Smooth muscle cell (in vitro differentiated cells): ENCODE data around the gene HPS4. TPM values are rescaled to one million over a fixed set of nuclear protein-coding genes. Genes with fewer than 3 reads are reported as not detected.

Experiments used
- DNase-seq: peaks from one replicate; lab custom pipeline; 2025; ENCODE audit not compliant: unreplicated experiment; lab: John Stamatoyannopoulos, UW
- H2AFZ ChIP-seq: fragments of 200-600 bp; sonication (generic); 2 replicates; pipeline ENCODE4 v1.6.0; 2016; ENCODE audit warnings: antibody characterized with exemption, low read depth, mild to moderate bottlenecking
- H3F3A ChIP-seq: fragments of 200-600 bp; sonication (generic); 2 replicates; pipeline ENCODE4 v1.6.0; 2017; ENCODE audit warnings: antibody characterized with exemption, low read depth
- H3K27ac ChIP-seq: fragments of 200-600 bp; sonication (generic); 2 replicates; pipeline ENCODE4 v1.5.1; 2016; ENCODE audit warnings: low read depth, mild to moderate bottlenecking
- H3K27me3 ChIP-seq: fragments of 200-600 bp; sonication (generic); 2 replicates; pipeline ENCODE4 v1.6.1; 2016; ENCODE audit warnings: low read depth, mild to moderate bottlenecking
- H3K36me3 ChIP-seq: fragments of 200-600 bp; sonication (generic); 2 replicates; pipeline ENCODE4 v1.5.1; 2016; ENCODE audit warnings: low read depth
- H3K4me1 ChIP-seq: fragments of 200-600 bp; sonication (generic); 2 replicates; pipeline ENCODE4 v1.5.1; 2016; ENCODE audit warnings: low read depth
- H3K4me2 ChIP-seq: fragments of 200-600 bp; sonication (generic); 2 replicates; pipeline ENCODE4 v1.6.0; 2016; ENCODE audit warnings: mild to moderate bottlenecking
- H3K4me3 ChIP-seq: fragments of 200-600 bp; sonication (generic); 2 replicates; pipeline ENCODE4 v1.5.1; 2016; ENCODE audit warnings: mild to moderate bottlenecking
- H3K79me2 ChIP-seq: fragments of 200-600 bp; sonication (generic); 2 replicates; pipeline ENCODE4 v1.6.0; 2016; ENCODE audit warnings: low read depth, mild to moderate bottlenecking
- H3K9ac ChIP-seq: fragments of 200-600 bp; sonication (generic); 2 replicates; pipeline ENCODE4 v1.6.0; 2016; ENCODE audit warnings: low read depth
- H3K9me3 ChIP-seq: fragments of 200-600 bp; sonication (generic); replicated peaks from 2 replicates; pipeline ENCODE4 v1.5.1; 2016; ENCODE audit warnings: low read depth
- H4K20me1 ChIP-seq: fragments of 200-600 bp; sonication (generic); 2 replicates; pipeline ENCODE4 v1.6.0; 2016; ENCODE audit warnings: low read depth
- WGBS: methylation state at CpG from one replicate; pipeline ENCODE4 v1.1.7; 2016; ENCODE audit warnings: low lambda C conversion rate; 5-methylcytosine and 5-hydroxymethylcytosine counted together
- polyA plus RNA-seq: library from polyadenylated mRNA; unstranded; fragments of >200 nt; fragmentation: Nextera tagmentation; extraction: Ambion mirVana; gene quantifications from 2 replicates; pipeline ENCODE4 v1.2.1, GENCODE V29; 2016
- total RNA-seq: library from RNA; depleted of rRNA; stranded (reverse); fragments of >200 nt; gene quantifications from 2 replicates; pipeline ENCODE4 v1.2.3, GENCODE V29; 2014
- TF ChIP-seq, protein P1 (sequence below): fragments of 200-600 bp; sonication (generic); IDR thresholded peaks from 2 replicates; pipeline ENCODE4 v1.5.1; 2017; ENCODE audit warnings: borderline replicate concordance, mild to moderate bottlenecking, antibody characterized with exemption; ENCODE audit not compliant: insufficient read depth, poor library complexity, severe bottlenecking

Gene HPS4
- total and polyA plus RNA-seq, 2 experiments from 2014 or later = 18.2 to 46.3 TPM

DNA sequence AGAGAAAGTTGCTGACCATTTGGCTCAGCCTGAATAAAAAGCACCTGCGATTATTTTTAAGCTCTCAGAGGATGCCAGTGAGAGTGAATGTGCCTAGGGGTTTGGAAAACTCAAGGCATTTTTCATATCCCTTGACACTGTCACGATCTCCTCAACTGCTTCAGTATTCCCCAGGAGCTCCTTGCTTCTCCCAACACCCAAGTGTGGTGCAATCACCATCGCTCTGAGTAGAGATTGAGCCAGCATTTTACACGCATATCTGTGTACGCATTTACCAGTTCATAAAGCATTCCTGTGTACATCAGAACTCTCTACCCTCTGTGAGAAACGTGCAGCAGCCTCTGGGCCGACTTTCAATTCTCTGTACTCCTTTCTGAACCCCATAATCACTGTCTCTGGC lies 1.4 kb upstream of the HPS4 start:
- peak overlapping the region; percentile 96 for H3K4me2 ChIP-seq
- H3K27me3 ChIP-seq = no peaks in the 10 kb centered on the region
- H3K79me2 ChIP-seq = peaks cover 18% of the 10 kb centered on the region
- H3K9me3 ChIP-seq = no peaks in the 10 kb centered on the region
- DNase-seq = no peak
- peaks cover 11% of the 10 kb centered on the region for H3F3A ChIP-seq
- no peak overlapping the region for H2AFZ ChIP-seq
- peak overlapping the region; percentile 99 for H3K9ac ChIP-seq
- H3K27ac ChIP-seq = peak overlapping the region; percentile 98
- WGBS = 89% methylated on average over 7 of the region's 7 CpGs
- peak overlapping the region; percentile 84 for H3K4me3 ChIP-seq
- H3K4me1 ChIP-seq = peaks cover 25% of the 10 kb centered on the region
- H4K20me1 ChIP-seq = no peaks in the 10 kb centered on the region
- peaks cover 9% of the 10 kb centered on the region for H3K36me3 ChIP-seq
- TF ChIP-seq, protein P1, sequence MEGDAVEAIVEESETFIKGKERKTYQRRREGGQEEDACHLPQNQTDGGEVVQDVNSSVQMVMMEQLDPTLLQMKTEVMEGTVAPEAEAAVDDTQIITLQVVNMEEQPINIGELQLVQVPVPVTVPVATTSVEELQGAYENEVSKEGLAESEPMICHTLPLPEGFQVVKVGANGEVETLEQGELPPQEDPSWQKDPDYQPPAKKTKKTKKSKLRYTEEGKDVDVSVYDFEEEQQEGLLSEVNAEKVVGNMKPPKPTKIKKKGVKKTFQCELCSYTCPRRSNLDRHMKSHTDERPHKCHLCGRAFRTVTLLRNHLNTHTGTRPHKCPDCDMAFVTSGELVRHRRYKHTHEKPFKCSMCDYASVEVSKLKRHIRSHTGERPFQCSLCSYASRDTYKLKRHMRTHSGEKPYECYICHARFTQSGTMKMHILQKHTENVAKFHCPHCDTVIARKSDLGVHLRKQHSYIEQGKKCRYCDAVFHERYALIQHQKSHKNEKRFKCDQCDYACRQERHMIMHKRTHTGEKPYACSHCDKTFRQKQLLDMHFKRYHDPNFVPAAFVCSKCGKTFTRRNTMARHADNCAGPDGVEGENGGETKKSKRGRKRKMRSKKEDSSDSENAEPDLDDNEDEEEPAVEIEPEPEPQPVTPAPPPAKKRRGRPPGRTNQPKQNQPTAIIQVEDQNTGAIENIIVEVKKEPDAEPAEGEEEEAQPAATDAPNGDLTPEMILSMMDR = no peak

- peak overlapping the region; percentile 85 for H2AFZ ChIP-seq
- no peak for DNase-seq
- TF ChIP-seq, protein P1 = no peak
- 20% methylated on average over 6 of the region's 6 CpGs for WGBS
- no peaks in the 10 kb centered on the region for H4K20me1 ChIP-seq
- H3K4me2 ChIP-seq = peak overlapping the region; percentile 96
- peaks cover 6% of the 10 kb centered on the region for H3K36me3 ChIP-seq
- H3K9ac ChIP-seq = peak overlapping the region; percentile 99
- H3K79me2 ChIP-seq = peaks cover 21% of the 10 kb centered on the region
- H3K4me1 ChIP-seq = peaks cover 25% of the 10 kb centered on the region
- no peaks in the 10 kb centered on the region for H3K27me3 ChIP-seq
- peak overlapping the region; percentile 98 for H3K27ac ChIP-seq
- peaks cover 11% of the 10 kb centered on the region for H3F3A ChIP-seq
- no peaks in the 10 kb centered on the region for H3K9me3 ChIP-seq
- H3K4me3 ChIP-seq = peak overlapping the region; percentile 84
These were observed 750 bp upstream of the HPS4 start for GRCh38 chr22:26484360-26484706.

GRCh38 chr22:26483043-26483438 lies 542 bp downstream of the HPS4 start:
- TF ChIP-seq, protein P1 = no peak
- Histone ChIP-seq H3K4me1 (peaks cover 25% of the 10 kb centered on the region), H3K4me3 (peak overlapping the region; percentile 84), H3K9ac (peak overlapping the region; percentile 99), H4K20me1 (no peaks in the 10 kb centered on the region), H3K4me2 (peak overlapping the region; percentile 96), H3F3A (peaks cover 12% of the 10 kb centered on the region), H3K9me3 (no peaks in the 10 kb centered on the region), H3K27me3 (no peaks in the 10 kb centered on the region), H3K27ac (peak overlapping the region; percentile 98), H3K79me2 (peaks cover 25% of the 10 kb centered on the region), H2AFZ (peak overlapping the region; percentile 85), H3K36me3 (peaks cover under 1% of the 10 kb centered on the region)
- no peak for DNase-seq
- WGBS = 15% methylated on average over 7 of the region's 7 CpGs

DNA sequence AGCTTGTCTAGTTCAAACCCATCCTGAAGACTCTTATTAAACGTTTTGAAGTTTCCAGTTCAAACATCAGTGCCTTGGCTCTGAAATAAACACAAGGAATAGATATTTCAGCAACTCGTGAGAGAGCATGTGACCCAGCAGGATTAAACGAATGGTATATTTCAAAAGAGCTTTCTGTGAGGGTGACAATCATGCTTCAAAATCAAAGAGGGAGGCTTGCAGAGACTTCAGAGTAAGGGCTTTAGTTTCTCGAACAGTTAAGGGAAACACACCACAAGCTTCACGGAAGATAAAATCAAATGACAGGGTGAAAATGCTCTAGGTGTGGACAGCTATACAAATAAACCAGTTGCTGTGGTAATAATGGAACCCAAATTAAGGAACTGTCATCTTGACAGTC lies 1.4 kb downstream of the HPS4 start:
- no peaks in the 10 kb centered on the region for H3K9me3 ChIP-seq
- DNase-seq = no peak
- H3K79me2 ChIP-seq = peaks cover 23% of the 10 kb centered on the region
- H4K20me1 ChIP-seq = no peaks in the 10 kb centered on the region
- peak overlapping the region; percentile 96 for H3K4me2 ChIP-seq
- H3F3A ChIP-seq = peaks cover 20% of the 10 kb centered on the region
- H3K4me1 ChIP-seq = peaks cover 31% of the 10 kb centered on the region
- H3K9ac ChIP-seq = peak overlapping the region; percentile 19
- H2AFZ ChIP-seq = no peak overlapping the region
- H3K27ac ChIP-seq = peak overlapping the region; percentile 98
- WGBS = 63% methylated on average over 5 of the region's 5 CpGs
- TF ChIP-seq, protein P1 = no peak
- H3K36me3 ChIP-seq = no peaks in the 10 kb centered on the region
- H3K27me3 ChIP-seq = no peaks in the 10 kb centered on the region
- no peak overlapping the region for H3K4me3 ChIP-seq
